H9 (cell line): ENCODE measurements around the gene AKT1. TPM values are rescaled to one million over a fixed set of nuclear protein-coding genes. Genes with fewer than 3 reads are reported as not detected.

Experiments
- DNase-seq: peaks from one replicate; pipeline ENCODE4 v3.0.0-alpha.2; 2017
- H2AFZ ChIP-seq: one replicate; pipeline ENCODE4 v1.6.1; 2013; ENCODE audit warnings: mild to moderate bottlenecking, low read length, control low read depth, moderate library complexity
- H2AK5ac ChIP-seq: 2 replicates; pipeline ENCODE4 v1.6.1; 2013; ENCODE audit warnings: low read length, control low read depth, mixed read lengths; ENCODE audit not compliant: insufficient read length
- H2BK120ac ChIP-seq: one replicate; pipeline ENCODE4 v1.6.1; 2013; ENCODE audit warnings: low read depth, mild to moderate bottlenecking, low read length, control low read depth, inconsistent platforms; ENCODE audit not compliant: poor library complexity, severe bottlenecking
- H2BK12ac ChIP-seq: 2 replicates; pipeline ENCODE4 v1.6.1; 2013; ENCODE audit warnings: low read length, control low read depth, mixed read lengths, low read depth; ENCODE audit not compliant: insufficient read length
- H2BK15ac ChIP-seq: 2 replicates; pipeline ENCODE4 v1.6.1; 2013; ENCODE audit warnings: low read depth, low read length, control low read depth
- H2BK20ac ChIP-seq: one replicate; pipeline ENCODE4 v1.6.1; 2013; ENCODE audit warnings: low read depth, mild to moderate bottlenecking, low read length, control low read depth, inconsistent platforms; ENCODE audit not compliant: poor library complexity, severe bottlenecking
- H2BK5ac ChIP-seq: 2 replicates; pipeline ENCODE4 v1.6.1; 2013; ENCODE audit warnings: low read length, control low read depth, mixed read lengths; ENCODE audit not compliant: insufficient read length
- H3K14ac ChIP-seq: 2 replicates; pipeline ENCODE4 v1.6.1; 2013; ENCODE audit warnings: low read length, control low read depth; ENCODE audit not compliant: insufficient read depth
- H3K18ac ChIP-seq: 2 replicates; pipeline ENCODE4 v1.6.1; 2013; ENCODE audit warnings: low read depth, mild to moderate bottlenecking, mixed read lengths, low read length, control low read depth; ENCODE audit not compliant: insufficient read length
- H3K23ac ChIP-seq: 2 replicates; pipeline ENCODE4 v1.6.1; 2013; ENCODE audit warnings: low read length, control low read depth, mixed read lengths, low read depth; ENCODE audit not compliant: insufficient read length
- H3K23me2 ChIP-seq: 2 replicates; pipeline ENCODE4 v1.6.1; 2013; ENCODE audit warnings: low read depth, mild to moderate bottlenecking, mixed read lengths, low read length, control low read depth; ENCODE audit not compliant: insufficient read length, poor library complexity, severe bottlenecking
- H3K27ac ChIP-seq: 2 replicates; pipeline ENCODE4 v1.5.1; 2013; ENCODE audit warnings: low read length, control low read depth, mixed read lengths, low read depth; ENCODE audit not compliant: insufficient read length
- H3K27me3 ChIP-seq: 2 replicates; pipeline ENCODE4 v1.6.1; 2013; ENCODE audit warnings: low read length, control low read depth, inconsistent platforms; ENCODE audit not compliant: insufficient read depth
- H3K4ac ChIP-seq: 2 replicates; pipeline ENCODE4 v1.6.1; 2013; ENCODE audit warnings: low read depth, mild to moderate bottlenecking, control low read depth, inconsistent platforms, low read length, moderate library complexity
- H3K4me1 ChIP-seq: 2 replicates; pipeline ENCODE4 v1.6.1; 2013; ENCODE audit warnings: low read length, control low read depth, inconsistent platforms; ENCODE audit not compliant: insufficient read depth
- H3K4me2 ChIP-seq: 2 replicates; pipeline ENCODE4 v1.6.1; 2013; ENCODE audit warnings: low read length, control low read depth, mixed read lengths; ENCODE audit not compliant: insufficient read length, insufficient read depth
- H3K56ac ChIP-seq: 2 replicates; pipeline ENCODE4 v1.6.1; 2013; ENCODE audit warnings: low read depth, mild to moderate bottlenecking, mixed read lengths, low read length, control low read depth; ENCODE audit not compliant: insufficient read length
- H3K79me1 ChIP-seq: 2 replicates; pipeline ENCODE4 v1.6.1; 2013; ENCODE audit warnings: low read depth, mild to moderate bottlenecking, moderate library complexity, low read length, control low read depth, inconsistent platforms; ENCODE audit not compliant: insufficient read depth, poor library complexity, severe bottlenecking
- H3K79me2 ChIP-seq: 2 replicates; pipeline ENCODE4 v1.6.1; 2013; ENCODE audit warnings: low read length, control low read depth, inconsistent platforms; ENCODE audit not compliant: insufficient read depth
- H3K9ac ChIP-seq: 2 replicates; pipeline ENCODE4 v1.6.1; 2013; ENCODE audit warnings: low read length, control low read depth, mixed read lengths; ENCODE audit not compliant: insufficient read length; ENCODE audit errors: extremely low read depth
- H3K9me3 ChIP-seq: one replicate; pipeline ENCODE4 v1.6.1; 2013; ENCODE audit warnings: low read depth, low read length, inconsistent platforms; ENCODE audit not compliant: control insufficient read depth
- H3T11ph ChIP-seq: one replicate; pipeline ENCODE4 v1.6.1; 2013; ENCODE audit warnings: mild to moderate bottlenecking, low read length, control low read depth, inconsistent platforms
- H4K20me1 ChIP-seq: one replicate; pipeline ENCODE4 v1.6.1; 2013; ENCODE audit not compliant: control insufficient read depth, insufficient read length, insufficient read depth
- H4K5ac ChIP-seq: 2 replicates; pipeline ENCODE4 v1.6.1; 2013; ENCODE audit warnings: low read depth, mild to moderate bottlenecking, mixed read lengths, low read length, control low read depth; ENCODE audit not compliant: insufficient read length
- H4K8ac ChIP-seq: replicated peaks from 2 replicates; pipeline ENCODE4 v1.6.1; 2013; ENCODE audit warnings: low read length, control low read depth, mixed read lengths, low read depth; ENCODE audit not compliant: insufficient read length
- H4K91ac ChIP-seq: 2 replicates; pipeline ENCODE4 v1.6.1; 2013; ENCODE audit warnings: low read depth, mild to moderate bottlenecking, moderate library complexity, mixed read lengths, low read length, control low read depth; ENCODE audit not compliant: insufficient read length
- H3K27ac Mint-ChIP-seq, 3 experiments: 2 replicates in 2 of 3; 3 replicates in 1 of 3; pipeline ENCODE4 v1.8.0; 2020 to 2021; ENCODE audit warnings: mixed read lengths in 3 of 3, mild to moderate bottlenecking in 1 of 3, moderate library complexity in 1 of 3
- H3K27me3 Mint-ChIP-seq: 2 replicates; pipeline ENCODE4 v1.8.0; 2021; ENCODE audit warnings: low read depth, mild to moderate bottlenecking, moderate library complexity, mixed read lengths
- H3K36me3 Mint-ChIP-seq, 3 experiments: 2 replicates in 2 of 3; 3 replicates in 1 of 3; pipeline ENCODE4 v1.8.0; 2020 to 2021; ENCODE audit warnings: low read depth in 3 of 3, mixed read lengths in 3 of 3; ENCODE audit not compliant: insufficient read depth in 1 of 3
- H3K4me1 Mint-ChIP-seq, 2 experiments: 2 replicates each; pipeline ENCODE4 v1.8.0; 2020; ENCODE audit warnings: mixed read lengths in 2 of 2
- H3K4me3 Mint-ChIP-seq, 2 experiments: 2 replicates in 1 of 2; 3 replicates in 1 of 2; pipeline ENCODE4 v1.8.0; 2020 to 2021; ENCODE audit warnings: mild to moderate bottlenecking in 2 of 2, mixed read lengths in 2 of 2, moderate library complexity in 1 of 2
- H3K9me3 Mint-ChIP-seq, 2 experiments: 2 replicates in 1 of 2; 3 replicates in 1 of 2; pipeline ENCODE4 v1.8.0; 2020; ENCODE audit warnings: mild to moderate bottlenecking in 2 of 2, mixed read lengths in 2 of 2, moderate library complexity in 1 of 2
- CTCF ChIP-seq: fragments of 200-600 bp; sonication (generic); conservative IDR thresholded peaks from 3 replicates; pipeline ENCODE4 v1.8.0; 2021; ENCODE audit warnings: antibody characterized with exemption, mild to moderate bottlenecking
- WGBS: extraction: QIAGEN DNeasy Blood & Tissue Kit; methylation state at CpG from one replicate; pipeline ENCODE4 v1.1.7; 2013; ENCODE audit warnings: missing lambda C conversion rate, low lambda C conversion rate, mixed read lengths; ENCODE audit not compliant: insufficient read length; ENCODE audit errors: extremely low coverage; 5-methylcytosine and 5-hydroxymethylcytosine counted together
- total RNA-seq: library from RNA; stranded (reverse); gene quantifications from 2 replicates; pipeline ENCODE4 v1.2.1, GENCODE V29; 2021

AKT1 gene
- total RNA-seq, 1 experiment from 2014 or later, result 101 TPM

- Mint-ChIP-seq H3K4me1 (peaks cover 13 to 16% of the 10 kb centered on the region in 2 experiments), H3K36me3 (no peaks in the 10 kb centered on the region), H3K4me3 (peak overlapping the region; percentile 65 to 77), H3K27me3 (peaks cover 84% of the 10 kb centered on the region), H3K27ac (peak overlapping the region in 1 of 3 experiments; percentile 57; a peak in 1 of 7 replicates), H3K9me3 (no peaks in the 10 kb centered on the region)
- Histone ChIP-seq H3K56ac (no peak overlapping the region), H3K14ac (no peak overlapping the region), H2BK12ac (no peak overlapping the region), H2AK5ac (no peak overlapping the region), H3K4me1 (no peaks in the 10 kb centered on the region), H3K23ac (no peak overlapping the region), H3K4ac (no peak overlapping the region), H2BK5ac (no peak overlapping the region), H3K27me3 (no peaks in the 10 kb centered on the region), H3K18ac (no peak overlapping the region), H4K5ac (no peak overlapping the region), H3K79me1 (no peaks in the 10 kb centered on the region), H3K9ac (no peak overlapping the region), H3K23me2 (peaks cover 14% of the 10 kb centered on the region), H3K9me3 (no peaks in the 10 kb centered on the region), H2BK20ac (no peak overlapping the region), H4K91ac (no peak overlapping the region), H4K20me1 (no peaks in the 10 kb centered on the region), H4K8ac (no peak overlapping the region), H3K27ac (no peak overlapping the region), H3K4me2 (peak overlapping the region; percentile 51), H3T11ph (no peak overlapping the region), H2BK15ac (no peak overlapping the region), H2BK120ac (no peak overlapping the region), H3K79me2 (no peaks in the 10 kb centered on the region), H2AFZ (no peak overlapping the region)
- 0 out of 3 replicates have a peak, but pooled peaks have one; percentile 12 for TF ChIP-seq CTCF
- no CpG with 5 or more reads among the region's 27 CpGs for WGBS
- peak; percentile 56 for DNase-seq
These were observed 48.9 kb upstream of the AKT1 start for GRCh38 chr14:104844306-104845032.
